Measurements from ENCODE around the gene PCDHA11.

The PCDHA11 gene

DNA sequence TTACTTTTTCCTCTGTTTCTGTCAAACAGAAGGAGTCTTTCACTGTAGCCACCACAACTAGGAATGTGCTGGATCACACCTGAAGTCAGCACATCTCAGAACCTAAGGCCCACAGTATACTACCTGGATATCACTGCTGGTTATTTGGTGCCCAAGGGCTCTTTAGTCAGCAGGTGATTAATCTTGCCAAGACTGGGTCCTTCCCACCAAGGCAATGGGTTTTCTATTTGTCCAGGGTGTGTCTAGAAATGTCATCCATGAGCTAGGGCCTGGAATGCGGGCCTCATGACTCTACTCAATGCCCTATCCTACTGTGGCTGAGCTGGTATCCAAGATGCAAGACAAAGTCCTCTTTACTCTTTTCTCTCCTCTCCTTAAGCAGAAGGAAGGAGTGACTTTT lies 47.6 kb downstream of the PCDHA11 start:
- FAIRE-seq (no peak), DNase-seq (ENCODE audit: low spot score) (no peak)

All from urothelium cell line (cell line).